Hepatocyte (in vitro differentiated cells): ENCODE data around the gene UCHL5. TPM values are rescaled to one million over a fixed set of nuclear protein-coding genes. Genes with fewer than 3 reads are reported as not detected.

Experiments used
- DNase-seq: peaks from one replicate; pipeline ENCODE4 v3.0.0-alpha.2; 2016; ENCODE audit warnings: low spot score
- H2AFZ ChIP-seq: fragments of 200-600 bp; sonication (generic); 2 replicates; pipeline ENCODE4 v1.6.0; 2016; ENCODE audit warnings: antibody characterized with exemption, mild to moderate bottlenecking
- H3K27ac ChIP-seq: fragments of 200-600 bp; sonication (generic); 2 replicates; pipeline ENCODE4 v1.5.1; 2016; ENCODE audit warnings: mild to moderate bottlenecking
- H3K27me3 ChIP-seq: fragments of 200-600 bp; sonication (generic); 2 replicates; pipeline ENCODE4 v1.6.1; 2016
- H3K36me3 ChIP-seq: fragments of 200-600 bp; sonication (generic); replicated peaks from 2 replicates; pipeline ENCODE4 v1.5.1; 2016; ENCODE audit warnings: low read depth; ENCODE audit not compliant: insufficient read depth
- H3K4me1 ChIP-seq: fragments of 200-600 bp; sonication (generic); 2 replicates; pipeline ENCODE4 v1.5.1; 2016; ENCODE audit warnings: mild to moderate bottlenecking, moderate library complexity; ENCODE audit not compliant: insufficient read depth
- H3K4me2 ChIP-seq: fragments of 200-600 bp; sonication (generic); 2 replicates; pipeline ENCODE4 v1.6.0; 2016
- H3K4me3 ChIP-seq: fragments of 200-600 bp; sonication (generic); 2 replicates; pipeline ENCODE4 v1.5.1; 2016; ENCODE audit warnings: mild to moderate bottlenecking
- H3K79me2 ChIP-seq: fragments of 200-600 bp; sonication (generic); 2 replicates; pipeline ENCODE4 v1.6.0; 2017; ENCODE audit warnings: mild to moderate bottlenecking
- H3K9me2 ChIP-seq: fragments of 200-600 bp; sonication (generic); replicated peaks from 2 replicates; pipeline ENCODE4 v1.6.0; 2017; ENCODE audit warnings: mild to moderate bottlenecking; ENCODE audit not compliant: insufficient read depth
- H3K9me3 ChIP-seq: fragments of 200-600 bp; sonication (generic); 2 replicates; pipeline ENCODE4 v1.5.1; 2016; ENCODE audit warnings: low read depth, mild to moderate bottlenecking
- H4K20me1 ChIP-seq: fragments of 200-600 bp; sonication (generic); 2 replicates; pipeline ENCODE4 v1.6.0; 2016; ENCODE audit warnings: mild to moderate bottlenecking; ENCODE audit not compliant: insufficient read depth, poor library complexity, severe bottlenecking
- CTCF ChIP-seq: fragments of 200-600 bp; sonication (generic); IDR thresholded peaks from 2 replicates; pipeline ENCODE4 v1.5.1; 2016; ENCODE audit warnings: antibody characterized with exemption, mild to moderate bottlenecking; ENCODE audit not compliant: poor library complexity
- EZH2 ChIP-seq: fragments of 200-600 bp; sonication (generic); IDR thresholded peaks from 2 replicates; pipeline ENCODE4 v1.6.1; 2016; ENCODE audit warnings: antibody characterized with exemption, mild to moderate bottlenecking, borderline replicate concordance
- EZH2phosphoT487 ChIP-seq: fragments of 200-600 bp; sonication (generic); IDR thresholded peaks from one replicate; pipeline ENCODE4 v1.6.1; 2018; ENCODE audit warnings: antibody characterized with exemption, mild to moderate bottlenecking, low read depth, moderate library complexity; ENCODE audit not compliant: unreplicated experiment, severe bottlenecking
- WGBS: methylation state at CpG from one replicate; pipeline ENCODE4 v1.1.6; 2016; ENCODE audit warnings: low lambda C conversion rate; ENCODE audit errors: missing lambda C conversion rate; 5-methylcytosine and 5-hydroxymethylcytosine counted together
- polyA plus RNA-seq: library from polyadenylated mRNA; unstranded; fragments of >200 nt; fragmentation: Nextera tagmentation; extraction: Ambion mirVana; gene quantifications from 2 replicates; pipeline ENCODE4 v1.2.1, GENCODE V29; 2016
- total RNA-seq: library from RNA; depleted of rRNA; stranded (reverse); fragments of >200 nt; gene quantifications from 2 replicates; pipeline ENCODE4 v1.2.3, GENCODE V29; 2014

The UCHL5 gene
- total and polyA plus RNA-seq, 2 experiments from 2014 or later: 34.9 to 36.6 TPM

- Histone ChIP-seq H3K9me3 (no peaks in the 10 kb centered on the region), H3K36me3 (peaks cover 12% of the 10 kb centered on the region)
These were observed 20.0 kb upstream of the UCHL5 start for GRCh38 chr1:193079187-193079586.

GRCh38 chr1:193077991-193078390 is 18.8 kb upstream of the UCHL5 start:
- Histone ChIP-seq H3K4me3 (no peak overlapping the region), H3K9me3 (no peaks in the 10 kb centered on the region), H3K79me2 (peaks cover 26% of the 10 kb centered on the region), H3K9me2 (no peaks in the 10 kb centered on the region), H3K36me3 (peaks cover 12% of the 10 kb centered on the region), H3K27ac (no peak overlapping the region), H3K27me3 (no peaks in the 10 kb centered on the region), H4K20me1 (no peaks in the 10 kb centered on the region), H3K4me2 (no peak overlapping the region), H3K4me1 (no peaks in the 10 kb centered on the region), H2AFZ (no peak overlapping the region)
- no peak for DNase-seq
- TF ChIP-seq EZH2 (no peak), EZH2phosphoT487 (no peak), CTCF (no peak)

More at GRCh38 chr1:193079187-193079586, 20.0 kb upstream of the UCHL5 start:
- no peak for DNase-seq
- WGBS: 93% methylated on average over 3 of the region's 3 CpGs
- TF ChIP-seq EZH2phosphoT487: no peak
- no peak for TF ChIP-seq EZH2
- no peak for TF ChIP-seq CTCF
- H3K27me3 ChIP-seq: no peaks in the 10 kb centered on the region
- H2AFZ ChIP-seq: no peak overlapping the region
- H3K4me3 ChIP-seq: no peak overlapping the region
- H3K79me2 ChIP-seq: peaks cover 20% of the 10 kb centered on the region
- no peak overlapping the region for H3K4me2 ChIP-seq
- H3K9me2 ChIP-seq: no peaks in the 10 kb centered on the region
- no peaks in the 10 kb centered on the region for H3K4me1 ChIP-seq
- H3K27ac ChIP-seq: no peak overlapping the region
- H4K20me1 ChIP-seq: no peaks in the 10 kb centered on the region

- H3K4me2 ChIP-seq: no peak overlapping the region
- H3K79me2 ChIP-seq: peaks cover 87% of the 10 kb centered on the region
- 87% methylated on average over 5 of the region's 5 CpGs for WGBS
- H3K4me3 ChIP-seq: no peak overlapping the region
- DNase-seq: no peak
- no peak overlapping the region for H2AFZ ChIP-seq
- H4K20me1 ChIP-seq: peaks cover 27% of the 10 kb centered on the region
- no peak for TF ChIP-seq EZH2phosphoT487
- no peak for TF ChIP-seq EZH2
- no peak for TF ChIP-seq CTCF
- no peaks in the 10 kb centered on the region for H3K36me3 ChIP-seq
- H3K4me1 ChIP-seq: no peaks in the 10 kb centered on the region
- no peak overlapping the region for H3K27ac ChIP-seq
- H3K9me2 ChIP-seq: no peaks in the 10 kb centered on the region
- no peaks in the 10 kb centered on the region for H3K9me3 ChIP-seq
- H3K27me3 ChIP-seq: no peaks in the 10 kb centered on the region
These were observed 11.8 kb upstream of the UCHL5 start for GRCh38 chr1:193070942-193071341.

GRCh38 chr1:193070386-193070753 is 11.2 kb upstream of the UCHL5 start:
- Histone ChIP-seq H3K27ac (no peak overlapping the region), H3K4me2 (no peak overlapping the region), H3K9me3 (no peaks in the 10 kb centered on the region), H3K4me3 (no peak overlapping the region), H3K36me3 (no peaks in the 10 kb centered on the region), H3K4me1 (no peaks in the 10 kb centered on the region), H3K9me2 (no peaks in the 10 kb centered on the region), H2AFZ (no peak overlapping the region), H4K20me1 (peaks cover 28% of the 10 kb centered on the region), H3K27me3 (no peaks in the 10 kb centered on the region), H3K79me2 (peaks cover 87% of the 10 kb centered on the region)
- no peak for TF ChIP-seq CTCF
- TF ChIP-seq EZH2: no peak
- no peak for TF ChIP-seq EZH2phosphoT487
- DNase-seq: no peak
- 92% methylated on average over 2 of the region's 2 CpGs for WGBS
